Stomach (tissue), 4 donors: ENCODE measurements around the gene CCM2L.

ENCODE experiments used
- EP300 ChIP-seq: sonication (generic); formaldehyde crosslinking; IDR thresholded peaks from one replicate; pipeline ENCODE4 v1.6.1; 2017; ENCODE audit warnings: antibody characterized with exemption
- POLR2A ChIP-seq, 4 donors: fragments of 450-650 bp; IDR thresholded peaks; one replicate each; pipeline ENCODE4 v1.6.1; 2016; ENCODE audit warnings: antibody characterized with exemption in 4 of 4, control low read depth in 2 of 4, mild to moderate bottlenecking in 1 of 4, moderate library complexity in 1 of 4
- POLR2AphosphoS5 ChIP-seq, 3 donors: sonication (generic); formaldehyde crosslinking; IDR thresholded peaks; one replicate each; pipeline ENCODE4 v1.6.1; 2016; ENCODE audit warnings: antibody characterized with exemption in 3 of 3
- TF ChIP-seq, protein P1 (sequence below), 7 experiments: fragments of 450-650 bp in 4 of 7; fragments of 200-600 bp in 3 of 7; sonication (generic) in 3 of 7; IDR thresholded peaks; one replicate each; pipeline ENCODE4 v1.5.1; 2016 to 2019; ENCODE audit warnings: antibody characterized with exemption in 7 of 7, control low read depth in 2 of 7, mild to moderate bottlenecking in 1 of 7

- TF ChIP-seq POLR2A (IDR thresholded peaks at IDR 0.05) (no peak), EP300 (no peak), POLR2AphosphoS5 (IDR thresholded peaks at IDR 0.05) (peak in 2 of 3 donors; percentile 12 to 22)
- TF ChIP-seq, protein P1, sequence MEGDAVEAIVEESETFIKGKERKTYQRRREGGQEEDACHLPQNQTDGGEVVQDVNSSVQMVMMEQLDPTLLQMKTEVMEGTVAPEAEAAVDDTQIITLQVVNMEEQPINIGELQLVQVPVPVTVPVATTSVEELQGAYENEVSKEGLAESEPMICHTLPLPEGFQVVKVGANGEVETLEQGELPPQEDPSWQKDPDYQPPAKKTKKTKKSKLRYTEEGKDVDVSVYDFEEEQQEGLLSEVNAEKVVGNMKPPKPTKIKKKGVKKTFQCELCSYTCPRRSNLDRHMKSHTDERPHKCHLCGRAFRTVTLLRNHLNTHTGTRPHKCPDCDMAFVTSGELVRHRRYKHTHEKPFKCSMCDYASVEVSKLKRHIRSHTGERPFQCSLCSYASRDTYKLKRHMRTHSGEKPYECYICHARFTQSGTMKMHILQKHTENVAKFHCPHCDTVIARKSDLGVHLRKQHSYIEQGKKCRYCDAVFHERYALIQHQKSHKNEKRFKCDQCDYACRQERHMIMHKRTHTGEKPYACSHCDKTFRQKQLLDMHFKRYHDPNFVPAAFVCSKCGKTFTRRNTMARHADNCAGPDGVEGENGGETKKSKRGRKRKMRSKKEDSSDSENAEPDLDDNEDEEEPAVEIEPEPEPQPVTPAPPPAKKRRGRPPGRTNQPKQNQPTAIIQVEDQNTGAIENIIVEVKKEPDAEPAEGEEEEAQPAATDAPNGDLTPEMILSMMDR (IDR thresholded peaks at IDR 0.05): no peak
Measured at GRCh38 chr20:32007787-32008616, 2.2 kb upstream of the CCM2L start.
